Measurements from ENCODE around the gene PRDX6. TPM values are rescaled to one million over a fixed set of nuclear protein-coding genes. Genes with fewer than 3 reads are reported as not detected.

PRDX6 gene
- total RNA-seq, 1 experiment from 2014 or later, result 376 TPM

DNA sequence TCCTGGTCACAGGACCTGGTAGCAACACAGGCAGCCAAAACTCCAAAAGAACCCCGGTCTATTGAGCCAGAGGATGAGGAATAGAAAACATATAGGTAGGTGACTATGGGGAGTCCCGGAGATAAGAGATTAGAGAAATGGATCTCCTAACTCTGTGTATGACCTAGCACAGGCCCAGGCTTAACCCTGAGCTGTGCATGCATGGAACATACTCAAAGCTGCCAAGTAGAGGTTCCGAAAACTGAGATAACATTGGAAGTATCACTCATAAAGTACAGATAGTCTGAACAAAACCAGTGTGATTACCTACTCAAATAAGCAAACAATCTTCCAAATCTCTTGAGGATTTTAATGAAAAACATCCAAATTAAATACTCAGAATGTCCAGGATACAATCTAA lies 31.5 kb upstream of the PRDX6 start:
- H3K4me1 ChIP-seq (replicated peaks; ENCODE audit: insufficient read depth), result no peaks in the 10 kb centered on the region
- no peak overlapping the region for H3K4me2 ChIP-seq
- no peaks in the 10 kb centered on the region for H3K36me3 ChIP-seq (ENCODE audit: low read depth)
- no peaks in the 10 kb centered on the region for H4K20me1 ChIP-seq (ENCODE audit: insufficient read depth)
- no peaks in the 10 kb centered on the region for H3K79me2 ChIP-seq (ENCODE audit: low read depth)
- ChIA-PET CTCF (no interaction called here), POLR2A (ENCODE audit: unreplicated experiment) (interaction anchor here (0.5 to 0.7 kb wide), 2 partner anchors 17 to 30 kb away, joined by 6 to 9 read pairs; no protein-coding TSS in a partner anchor)
- 0 out of 2 replicates have a peak, but pooled peaks cover 5% of the 10 kb centered on the region for H3K9me3 ChIP-seq (ENCODE audit: insufficient read depth, low read depth)
- no peaks in the 10 kb centered on the region for H3K9me2 ChIP-seq (ENCODE audit: insufficient read depth)
- no peak for DNase-seq
- no peak for TF ChIP-seq EZH2 (IDR thresholded peaks at IDR 0.05; ENCODE audit: low read depth)
- TF ChIP-seq, protein P1, sequence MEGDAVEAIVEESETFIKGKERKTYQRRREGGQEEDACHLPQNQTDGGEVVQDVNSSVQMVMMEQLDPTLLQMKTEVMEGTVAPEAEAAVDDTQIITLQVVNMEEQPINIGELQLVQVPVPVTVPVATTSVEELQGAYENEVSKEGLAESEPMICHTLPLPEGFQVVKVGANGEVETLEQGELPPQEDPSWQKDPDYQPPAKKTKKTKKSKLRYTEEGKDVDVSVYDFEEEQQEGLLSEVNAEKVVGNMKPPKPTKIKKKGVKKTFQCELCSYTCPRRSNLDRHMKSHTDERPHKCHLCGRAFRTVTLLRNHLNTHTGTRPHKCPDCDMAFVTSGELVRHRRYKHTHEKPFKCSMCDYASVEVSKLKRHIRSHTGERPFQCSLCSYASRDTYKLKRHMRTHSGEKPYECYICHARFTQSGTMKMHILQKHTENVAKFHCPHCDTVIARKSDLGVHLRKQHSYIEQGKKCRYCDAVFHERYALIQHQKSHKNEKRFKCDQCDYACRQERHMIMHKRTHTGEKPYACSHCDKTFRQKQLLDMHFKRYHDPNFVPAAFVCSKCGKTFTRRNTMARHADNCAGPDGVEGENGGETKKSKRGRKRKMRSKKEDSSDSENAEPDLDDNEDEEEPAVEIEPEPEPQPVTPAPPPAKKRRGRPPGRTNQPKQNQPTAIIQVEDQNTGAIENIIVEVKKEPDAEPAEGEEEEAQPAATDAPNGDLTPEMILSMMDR (conservative IDR thresholded peaks at IDR 0.05), result no peak
- intact Hi-C loops (cut with micrococcal nuclease; ENCODE audit: unreplicated experiment), result no loop called here
- H3K27me3 ChIP-seq (ENCODE audit: insufficient read depth, low read depth), result no peaks in the 10 kb centered on the region
- BruUV-seq (replicated peaks), result no TSS peak
- H3K4me3 ChIP-seq, result no peak overlapping the region
- no peak overlapping the region for H2AFZ ChIP-seq
- no peaks in the 10 kb centered on the region for H3F3A ChIP-seq (ENCODE audit: insufficient read depth, low read depth)
- no peak overlapping the region for H3K27ac ChIP-seq

DNA sequence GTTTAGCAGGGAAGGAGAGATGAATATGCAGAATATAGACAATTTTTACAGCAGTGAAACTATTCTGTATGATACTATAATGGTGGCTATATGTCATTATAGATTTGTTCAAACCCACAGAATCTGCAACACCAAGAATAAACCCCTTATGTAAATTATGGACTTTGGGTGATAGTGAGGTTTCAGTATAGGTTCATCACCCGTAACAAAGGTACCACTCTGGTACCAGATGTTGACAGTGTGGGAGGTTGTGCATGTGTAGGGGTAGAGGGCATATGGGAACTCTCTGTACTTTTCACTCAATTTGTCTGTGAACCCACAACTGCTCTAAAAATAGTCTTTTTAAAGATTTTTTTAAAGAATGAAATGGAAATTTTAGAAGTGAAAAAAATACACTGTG lies 29.9 kb upstream of the PRDX6 start:
- H3K36me3 ChIP-seq (ENCODE audit: low read depth), result no peaks in the 10 kb centered on the region
- no peaks in the 10 kb centered on the region for H4K20me1 ChIP-seq (ENCODE audit: insufficient read depth)
- H3K9me2 ChIP-seq (ENCODE audit: insufficient read depth), result no peaks in the 10 kb centered on the region
- peaks cover 9% of the 10 kb centered on the region for H3K4me1 ChIP-seq (replicated peaks; ENCODE audit: insufficient read depth)
- TF ChIP-seq EZH2 (IDR thresholded peaks at IDR 0.05; ENCODE audit: low read depth), result no peak
- TF ChIP-seq, protein P1 (conservative IDR thresholded peaks at IDR 0.05), result no peak
- intact Hi-C loops (cut with micrococcal nuclease; ENCODE audit: unreplicated experiment), result no loop called here
- no peak overlapping the region for H3K27ac ChIP-seq
- ChIA-PET CTCF (no interaction called here), POLR2A (ENCODE audit: unreplicated experiment) (no interaction called here)
- H3K9me3 ChIP-seq (ENCODE audit: insufficient read depth, low read depth), result 0 out of 2 replicates have a peak, but pooled peaks cover 5% of the 10 kb centered on the region
- DNase-seq, result no peak
- H2AFZ ChIP-seq, result no peak overlapping the region
- H3K4me3 ChIP-seq, result no peak overlapping the region
- H3F3A ChIP-seq (ENCODE audit: insufficient read depth, low read depth), result peaks cover 7% of the 10 kb centered on the region
- BruUV-seq (replicated peaks), result no TSS peak
- no peak overlapping the region for H3K4me2 ChIP-seq
- no peaks in the 10 kb centered on the region for H3K79me2 ChIP-seq (ENCODE audit: low read depth)
- no peaks in the 10 kb centered on the region for H3K27me3 ChIP-seq (ENCODE audit: insufficient read depth, low read depth)

DNA sequence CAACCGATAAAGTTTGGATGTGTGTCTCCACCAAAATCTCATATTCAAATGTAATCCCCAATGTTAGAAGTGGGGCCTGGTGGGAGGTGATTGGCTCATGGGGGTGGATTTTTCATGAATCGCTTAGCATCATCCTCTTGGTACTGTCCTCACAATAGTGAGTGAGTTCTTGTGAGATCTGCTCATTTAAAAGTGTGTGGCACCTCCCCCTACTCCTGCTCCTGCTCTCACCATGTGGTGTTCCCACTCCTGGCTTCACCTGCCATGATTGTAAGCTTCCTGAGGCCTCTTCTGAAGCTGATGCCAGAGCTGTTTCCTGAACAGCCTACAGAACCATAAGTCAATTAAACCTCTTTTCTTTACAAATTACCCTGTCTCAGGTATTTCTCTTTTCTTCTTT lies 28.2 kb upstream of the PRDX6 start:
- H3F3A ChIP-seq (ENCODE audit: insufficient read depth, low read depth), result peaks cover 15% of the 10 kb centered on the region
- intact Hi-C loops (cut with micrococcal nuclease; ENCODE audit: unreplicated experiment), result no loop called here
- H3K4me2 ChIP-seq, result no peak overlapping the region
- H3K4me3 ChIP-seq, result no peak overlapping the region
- H3K27me3 ChIP-seq (ENCODE audit: insufficient read depth, low read depth), result no peaks in the 10 kb centered on the region
- no peaks in the 10 kb centered on the region for H3K36me3 ChIP-seq (ENCODE audit: low read depth)
- no peak for TF ChIP-seq EZH2 (IDR thresholded peaks at IDR 0.05; ENCODE audit: low read depth)
- TF ChIP-seq, protein P1 (conservative IDR thresholded peaks at IDR 0.05), result no peak
- peaks cover 15% of the 10 kb centered on the region for H3K4me1 ChIP-seq (replicated peaks; ENCODE audit: insufficient read depth)
- 0 out of 2 replicates have a peak, but pooled peaks cover 5% of the 10 kb centered on the region for H3K9me3 ChIP-seq (ENCODE audit: insufficient read depth, low read depth)
- no peaks in the 10 kb centered on the region for H3K9me2 ChIP-seq (ENCODE audit: insufficient read depth)
- CTCF ChIA-PET, result no interaction called here
- no peak overlapping the region for H2AFZ ChIP-seq
- no peaks in the 10 kb centered on the region for H3K79me2 ChIP-seq (ENCODE audit: low read depth)
- POLR2A ChIA-PET (ENCODE audit: unreplicated experiment), result no interaction called here
- no peak for DNase-seq
- H4K20me1 ChIP-seq (ENCODE audit: insufficient read depth), result no peaks in the 10 kb centered on the region
- BruUV-seq (replicated peaks), result no TSS peak
- no peak overlapping the region for H3K27ac ChIP-seq

Measured in PC-9 (cell line).